ENCODE results near the gene DVL3. TPM values are rescaled to one million over a fixed set of nuclear protein-coding genes. Genes with fewer than 3 reads are reported as not detected.
A peak's percentile ranks its signal among the peaks of the same experiment; 100 is the strongest.

The DVL3 gene
- total RNA-seq, 1 experiment from 2014 or later = 60.7 TPM

- Histone ChIP-seq H3K4me3 (replicated peaks in 1 of 2; ENCODE audit: low read depth in 1 of 2, low read length in 2 of 2) (peak overlapping the region; percentile 98 to 100), H3K9ac (ENCODE audit: low read length) (peak overlapping the region; percentile 91), H3K27ac (ENCODE audit: low read depth, low read length) (peak overlapping the region; percentile 64), H3K4me1 (ENCODE audit: control insufficient read depth in 1 of 2, insufficient read depth in 2 of 2, low read length in 2 of 2) (peaks cover 6 to 20% of the 10 kb centered on the region in 2 experiments), H2AFZ (ENCODE audit: low read depth, low read length, poor library complexity, severe bottlenecking) (no peak overlapping the region), H3K9me3 (ENCODE audit: control insufficient read depth in 1 of 2, insufficient read depth in 1 of 2, low read depth in 1 of 2, low read length in 2 of 2) (no peaks in the 10 kb centered on the region), H3K27me3 (ENCODE audit: insufficient read depth, low read length) (no peaks in the 10 kb centered on the region), H3K9me2 (ENCODE audit: insufficient read depth) (no peaks in the 10 kb centered on the region), H3K79me2 (ENCODE audit: insufficient read depth, low read length) (peaks cover 48% of the 10 kb centered on the region), H4K20me1 (ENCODE audit: insufficient read depth) (no peaks in the 10 kb centered on the region), H3K4me2 (ENCODE audit: low read length) (peak overlapping the region; percentile 96), H3K36me3 (ENCODE audit: control insufficient read depth in 1 of 2, insufficient read depth in 2 of 2, low read length in 2 of 2) (peaks cover 49 to 60% of the 10 kb centered on the region in 2 experiments)
- intact Hi-C loops (cut with micrococcal nuclease) = no loop called here
- TF ChIP-seq EZH2phosphoT487 (IDR thresholded peaks at IDR 0.05; ENCODE audit: borderline replicate concordance) (no peak), SIN3A (IDR thresholded peaks at IDR 0.05; ENCODE audit: low read depth) (no peak), EGR1 (IDR thresholded peaks at IDR 0.05; ENCODE audit: low read depth) (no peak), POLR2A (IDR thresholded peaks at IDR 0.05; ENCODE audit: borderline replicate concordance, extremely low read depth, insufficient read depth, insufficient read length) (no peak), JUND (IDR thresholded peaks at IDR 0.05) (no peak), CEBPB (IDR thresholded peaks at IDR 0.05; ENCODE audit: low read depth) (no peak), RAD21 (IDR thresholded peaks at IDR 0.05; ENCODE audit: low read depth) (no peak), ATF3 (IDR thresholded peaks at IDR 0.05) (no peak), TCF7L2 (IDR thresholded peaks at IDR 0.05; ENCODE audit: borderline replicate concordance, extremely low read depth, insufficient read depth, insufficient read length) (no peak), ZFX (IDR thresholded peaks at IDR 0.05) (no peak), FOSL1 (IDR thresholded peaks at IDR 0.05; ENCODE audit: low read depth) (no peak), EZH2 (IDR thresholded peaks at IDR 0.05) (no peak), POLR2AphosphoS5 (IDR thresholded peaks at IDR 0.05; ENCODE audit: low read depth, low read length) (no peak), ZBTB33 (IDR thresholded peaks at IDR 0.05; ENCODE audit: extremely low read depth, insufficient replicate concordance, low read length) (no peak), CBX3 (IDR thresholded peaks at IDR 0.05; ENCODE audit: low read depth) (no peak), YY1 (IDR thresholded peaks at IDR 0.05; ENCODE audit: extremely low read depth, insufficient replicate concordance, low read depth, low read length) (no peak), ZNF274 (IDR thresholded peaks at IDR 0.05; ENCODE audit: low read depth, low read length) (no peak), MAX (IDR thresholded peaks at IDR 0.05) (no peak), ELF1 (IDR thresholded peaks at IDR 0.05; ENCODE audit: borderline replicate concordance, low read depth) (no peak), REST (IDR thresholded peaks at IDR 0.05; ENCODE audit: low read depth) (no peak)
- POLR2A ChIA-PET = interaction anchor here (1.6 kb wide), 1 partner anchor 10 kb away, joined by 12 read pairs; no protein-coding TSS in a partner anchor
- DNase-seq (ENCODE audit: low read depth, low spot score) (no peak), ATAC-seq (no peak)
- BruUV-seq (replicated peaks) = TSS peak; percentile 51
- RAD21 ChIA-PET (ENCODE audit: low non-redundant PET in 1 of 2, low total read pairs in 2 of 2, uncharacterized antibody in 2 of 2, unreplicated experiment in 2 of 2) = interaction anchor here in 1 of 2 experiments (0.6 kb wide), 1 partner anchor 100 kb away, joined by 3 read pairs; no protein-coding TSS in a partner anchor
- CTCF ChIA-PET = interaction anchor here (1.6 kb wide), 1 partner anchor 10 kb away, joined by 5 read pairs; no protein-coding TSS in a partner anchor
Measured at GRCh38 chr3:184186902-184187207, 31.7 kb downstream of the DVL3 start.
